Kidney glomerular epithelial cell (primary cell): Measurements from ENCODE around the gene CAMK2A.

Experiments
- DNase-seq: peaks from one replicate; lab custom pipeline; 2025; lab: John Stamatoyannopoulos, UW

The CAMK2A gene

GRCh38 chr5:150209099-150209635 lies 80.4 kb downstream of the CAMK2A start:
- no peak for DNase-seq

- DNase-seq, result peak; percentile 45
Observed at GRCh38 chr5:150208187-150209098, 81.1 kb downstream of the CAMK2A start.

GRCh38 chr5:150206779-150207115 lies 82.8 kb downstream of the CAMK2A start:
- DNase-seq, result no peak

- no peak for DNase-seq
Observed at GRCh38 chr5:150206098-150206778, 83.3 kb downstream of the CAMK2A start.

- DNase-seq, result no peak
Observed at GRCh38 chr5:150204590-150204960, 85.0 kb downstream of the CAMK2A start.

GRCh38 chr5:150203832-150204589 lies 85.6 kb downstream of the CAMK2A start:
- DNase-seq, result no peak

GRCh38 chr5:150202501-150202900 lies 87.1 kb downstream of the CAMK2A start:
- DNase-seq, result no peak

- no peak for DNase-seq
Observed at GRCh38 chr5:150197476-150197875, 92.1 kb downstream of the CAMK2A start.

- no peak for DNase-seq
Observed at GRCh38 chr5:150196986-150197385, 92.6 kb downstream of the CAMK2A start.

GRCh38 chr5:150196514-150196913 lies 93.1 kb downstream of the CAMK2A start:
- DNase-seq, result no peak

GRCh38 chr5:150195736-150196485 lies 93.7 kb downstream of the CAMK2A start:
- no peak for DNase-seq

- no peak for DNase-seq
Observed at GRCh38 chr5:150192462-150192861, 97.1 kb downstream of the CAMK2A start.

- no peak for DNase-seq
Observed at GRCh38 chr5:150190987-150191386, 98.6 kb downstream of the CAMK2A start.

- peak; percentile 11 for DNase-seq
Observed at GRCh38 chr5:150190503-150190979, 99.0 kb downstream of the CAMK2A start.

GRCh38 chr5:150189728-150190502 lies 99.7 kb downstream of the CAMK2A start, which contains the start of gene SLC6A7:
Gene SLC6A7 (plus strand): TSS chr5:150190062. CDS start chr5:150190328, 266 bp downstream.
- DNase-seq, result no peak

GRCh38 chr5:150189326-150189725 lies 100.2 kb downstream of the CAMK2A start:
- DNase-seq, result no peak

- DNase-seq, result no peak
Observed at GRCh38 chr5:150188146-150188842, 101.3 kb downstream of the CAMK2A start.

- no peak for DNase-seq
Observed at GRCh38 chr5:150186897-150187296, 102.7 kb downstream of the CAMK2A start.

- DNase-seq, result no peak
Observed at GRCh38 chr5:150186137-150186536, 103.4 kb downstream of the CAMK2A start.
